Left ventricle myocardium inferior (tissue), 1 donor: ENCODE data around the gene RNF222. TPM values are rescaled to one million over a fixed set of nuclear protein-coding genes. Genes with fewer than 3 reads are reported as not detected.

ENCODE experiments used
- DNase-seq: peaks from one replicate; pipeline ENCODE4 v3.0.0-alpha.2; 2020
- H3K27ac ChIP-seq: fragments of 200-600 bp; replicated peaks from 2 replicates; pipeline ENCODE4 v1.8.0; 2021
- H3K27me3 ChIP-seq: fragments of 200-600 bp; 2 replicates; pipeline ENCODE4 v1.8.0; 2021; ENCODE audit warnings: low read depth
- H3K36me3 ChIP-seq: fragments of 200-600 bp; 2 replicates; pipeline ENCODE4 v1.8.0; 2021
- H3K4me1 ChIP-seq: fragments of 200-600 bp; 2 replicates; pipeline ENCODE4 v1.8.0; 2021
- H3K4me3 ChIP-seq: fragments of 200-600 bp; 2 replicates; pipeline ENCODE4 v1.8.0; 2021; ENCODE audit warnings: mild to moderate bottlenecking, moderate library complexity
- H3K9me3 ChIP-seq: fragments of 200-600 bp; replicated peaks from 2 replicates; pipeline ENCODE4 v1.8.0; 2021
- CTCF ChIP-seq: fragments of 200-600 bp; IDR thresholded peaks from 2 replicates; pipeline ENCODE4 v1.8.0; 2021; ENCODE audit warnings: antibody characterized with exemption, mild to moderate bottlenecking, borderline replicate concordance
- intact Hi-C: fragments of 100-400 bp; cut with micrococcal nuclease; formaldehyde crosslinking; loops from one replicate; pipeline ENCODE4 v1.11.0; 2022
- total RNA-seq: library from RNA; stranded (reverse); fragmentation: NEBNext Ultra II Directional; extraction: Animal tissue kit (Norgen Biotek cat#: 25700); gene quantifications from one replicate; pipeline ENCODE4 v1.2.1, GENCODE V29; 2021
- donor health status: DM: no; HTN: yes; CAD: no; lungs with severe emphysema.

RNF222 gene
- total RNA-seq, 1 donor from 2014 or later: not detected

- Histone ChIP-seq H3K27ac (no peak overlapping the region), H3K27me3 (no peaks in the 10 kb centered on the region), H3K36me3 (peaks cover 44% of the 10 kb centered on the region), H3K4me1 (peaks cover 54% of the 10 kb centered on the region), H3K9me3 (no peaks in the 10 kb centered on the region), H3K4me3 (no peak overlapping the region)
- intact Hi-C loops: no loop called here
- DNase-seq: no peak
- no peak for TF ChIP-seq CTCF
Observed at GRCh38 chr17:8372422-8372821, 25.2 kb downstream of the RNF222 start.

GRCh38 chr17:8371786-8372185 lies 25.8 kb downstream of the RNF222 start:
- Histone ChIP-seq H3K4me3 (no peak overlapping the region), H3K27me3 (no peaks in the 10 kb centered on the region), H3K36me3 (peaks cover 38% of the 10 kb centered on the region), H3K27ac (peak overlapping the region; percentile 60), H3K4me1 (peaks cover 54% of the 10 kb centered on the region), H3K9me3 (no peaks in the 10 kb centered on the region)
- intact Hi-C loops: no loop called here
- TF ChIP-seq CTCF: no peak
- DNase-seq: no peak

GRCh38 chr17:8369944-8370343 lies 27.7 kb downstream of the RNF222 start:
- Histone ChIP-seq H3K4me1 (peaks cover 56% of the 10 kb centered on the region), H3K27ac (peak overlapping the region; percentile 60), H3K9me3 (no peaks in the 10 kb centered on the region), H3K4me3 (no peak overlapping the region), H3K36me3 (peaks cover 38% of the 10 kb centered on the region), H3K27me3 (no peaks in the 10 kb centered on the region)
- TF ChIP-seq CTCF: no peak
- intact Hi-C loops: loop anchor here (10.0 kb wide), 1 partner anchor 55 kb away; the partner anchor contains the start of gene ARHGEF15
- DNase-seq: no peak

GRCh38 chr17:8368193-8368592 lies 29.4 kb downstream of the RNF222 start:
- no peak for DNase-seq
- peak overlapping the region; percentile 37 for H3K27ac ChIP-seq
- peaks cover 58% of the 10 kb centered on the region for H3K4me1 ChIP-seq
- H3K36me3 ChIP-seq: peaks cover 43% of the 10 kb centered on the region
- H3K27me3 ChIP-seq: no peaks in the 10 kb centered on the region
- no peaks in the 10 kb centered on the region for H3K9me3 ChIP-seq
- TF ChIP-seq CTCF: no peak
- no peak overlapping the region for H3K4me3 ChIP-seq
- intact Hi-C loops: loop anchor here (10.0 kb wide), 1 partner anchor 53 kb away; the partner anchor contains the start of gene ARHGEF15

- intact Hi-C loops: loop anchor here (10.0 kb wide), 1 partner anchor 51 kb away; the partner anchor contains the start of gene ARHGEF15
- Histone ChIP-seq H3K4me1 (peaks cover 57% of the 10 kb centered on the region), H3K27me3 (no peaks in the 10 kb centered on the region), H3K9me3 (no peaks in the 10 kb centered on the region), H3K36me3 (peaks cover 39% of the 10 kb centered on the region), H3K4me3 (no peak overlapping the region), H3K27ac (peak overlapping the region; percentile 74)
- DNase-seq: no peak
- no peak for TF ChIP-seq CTCF
Observed at GRCh38 chr17:8366231-8366630, 31.4 kb downstream of the RNF222 start.
